ENCODE data around the gene AATK. TPM values are rescaled to one million over a fixed set of nuclear protein-coding genes. Genes with fewer than 3 reads are reported as not detected.

AATK gene
- total and polyA plus RNA-seq, 2 donors (not counting 3 experiments of a cell fraction or from before 2014, with no cell fraction given) = 0.69 to 1.00 TPM

GRCh38 chr17:81153340-81153803 is 12.6 kb downstream of the AATK start:
- no peak overlapping the region for H3K27ac ChIP-seq (ENCODE audit: insufficient read depth, low read depth, low read length)

GRCh38 chr17:81152288-81152828 is 13.7 kb downstream of the AATK start:
- Histone ChIP-seq H3K9me1 (replicated peaks; ENCODE audit: control insufficient read depth, extremely low read depth, insufficient read depth, low read length) (no peaks in the 10 kb centered on the region), H3K27me3 (ENCODE audit: control insufficient read depth in 2 of 2, insufficient read depth in 2 of 2, low read length in 2 of 2) (peaks cover 0 to 2% of the 10 kb centered on the region in 2 experiments), H3K27ac (ENCODE audit: insufficient read depth, low read depth, low read length) (no peak overlapping the region), H3K79me2 (ENCODE audit: control insufficient read depth, insufficient read depth, low read length) (no peaks in the 10 kb centered on the region), H3K4me2 (ENCODE audit: insufficient read depth, low read length) (no peak overlapping the region), H3K36me3 (ENCODE audit: control insufficient read depth in 2 of 2, extremely low read depth in 1 of 2, insufficient read depth in 2 of 2, low read length in 2 of 2) (no peaks in the 10 kb centered on the region), H3K4me3 (replicated peaks in 1 of 3; ENCODE audit: insufficient read depth in 1 of 3, low read depth in 1 of 3, low read length in 3 of 3) (no peak overlapping the region), H4K20me1 (replicated peaks; ENCODE audit: control insufficient read depth, extremely low read depth, insufficient read depth, low read length) (no peaks in the 10 kb centered on the region), H3K9ac (replicated peaks; ENCODE audit: extremely low read depth, insufficient read depth, low read length) (no peak overlapping the region), H3K4me1 (ENCODE audit: control insufficient read depth, extremely low read depth, insufficient read depth, low read length) (peaks cover 5% of the 10 kb centered on the region), H2AFZ (ENCODE audit: low read depth, low read length) (no peak overlapping the region), H3K9me3 (replicated peaks; ENCODE audit: control insufficient read depth, insufficient read depth, low read length) (no peaks in the 10 kb centered on the region)
- DNase-seq (ENCODE audit: low read depth, low spot score) (no peak), FAIRE-seq (no peak)
- dilution Hi-C loops (cut with MboI; ENCODE audit: extremely low pct_ligation_motif_present, low sequenced_read_pairs) (no loop called here), intact Hi-C loops (cut with micrococcal nuclease) (no loop called here)
- POLR2A ChIA-PET = no interaction called here
- no peak for TF ChIP-seq POLR2AphosphoS5 (IDR thresholded peaks at IDR 0.05; ENCODE audit: insufficient read depth, low read depth, low read length)
- TF ChIP-seq EZH2 (IDR thresholded peaks at IDR 0.05; ENCODE audit: borderline replicate concordance, low read depth, low read length, severe bottlenecking) = no peak
- no peak for TF ChIP-seq POLR2A (IDR thresholded peaks at IDR 0.05; ENCODE audit: low read depth, low read length)
- no peak for TF ChIP-seq GATA2 (IDR thresholded peaks at IDR 0.05; ENCODE audit: insufficient read depth, insufficient read length, low read depth, low read length)
- no peak for TF ChIP-seq MAX (IDR thresholded peaks at IDR 0.05; ENCODE audit: insufficient read depth, insufficient read length)
- no peak for TF ChIP-seq FOS (IDR thresholded peaks at IDR 0.05; ENCODE audit: borderline replicate concordance, insufficient read depth, low read length)
- TF ChIP-seq MYC (IDR thresholded peaks at IDR 0.05; ENCODE audit: low read depth, low read length) = no peak
- TF ChIP-seq CTCF (IDR thresholded peaks at IDR 0.05; ENCODE audit: extremely low read depth in 1 of 2, insufficient read depth in 1 of 2, low read depth in 1 of 2, low read length in 2 of 2) = no peak
- no peak for TF ChIP-seq JUN (IDR thresholded peaks at IDR 0.05; ENCODE audit: borderline replicate concordance, insufficient read depth, insufficient read length, low read depth)
- CTCF ChIA-PET = interaction anchor here (0.9 to 2.1 kb wide), 3 partner anchors 8 to 48 kb away, joined by 3 to 5 read pairs (median 3); no protein-coding TSS in a partner anchor
- BruUV-seq (replicated peaks) = no TSS peak

More at GRCh38 chr17:81153340-81153803, 12.6 kb downstream of the AATK start:
- Histone ChIP-seq H4K20me1 (replicated peaks; ENCODE audit: control insufficient read depth, extremely low read depth, insufficient read depth, low read length) (no peaks in the 10 kb centered on the region), H3K79me2 (ENCODE audit: control insufficient read depth, insufficient read depth, low read length) (no peaks in the 10 kb centered on the region), H2AFZ (ENCODE audit: low read depth, low read length) (no peak overlapping the region), H3K9me1 (replicated peaks; ENCODE audit: control insufficient read depth, extremely low read depth, insufficient read depth, low read length) (no peaks in the 10 kb centered on the region), H3K9ac (replicated peaks; ENCODE audit: extremely low read depth, insufficient read depth, low read length) (no peak overlapping the region), H3K4me3 (replicated peaks in 1 of 3; ENCODE audit: insufficient read depth in 1 of 3, low read depth in 1 of 3, low read length in 3 of 3) (no peak overlapping the region), H3K4me2 (ENCODE audit: insufficient read depth, low read length) (no peak overlapping the region), H3K9me3 (replicated peaks; ENCODE audit: control insufficient read depth, insufficient read depth, low read length) (no peaks in the 10 kb centered on the region), H3K27me3 (ENCODE audit: control insufficient read depth in 2 of 2, insufficient read depth in 2 of 2, low read length in 2 of 2) (peaks cover 0 to 2% of the 10 kb centered on the region in 2 experiments), H3K4me1 (ENCODE audit: control insufficient read depth, extremely low read depth, insufficient read depth, low read length) (peaks cover 5% of the 10 kb centered on the region), H3K36me3 (ENCODE audit: control insufficient read depth in 2 of 2, extremely low read depth in 1 of 2, insufficient read depth in 2 of 2, low read length in 2 of 2) (no peaks in the 10 kb centered on the region)
- no TSS peak for BruUV-seq (replicated peaks)
- intact Hi-C loops (cut with micrococcal nuclease) = no loop called here
- POLR2A ChIA-PET = no interaction called here
- no peak for TF ChIP-seq GATA2 (IDR thresholded peaks at IDR 0.05; ENCODE audit: insufficient read depth, insufficient read length, low read depth, low read length)
- no peak for TF ChIP-seq EZH2 (IDR thresholded peaks at IDR 0.05; ENCODE audit: borderline replicate concordance, low read depth, low read length, severe bottlenecking)
- no peak for TF ChIP-seq MAX (IDR thresholded peaks at IDR 0.05; ENCODE audit: insufficient read depth, insufficient read length)
- dilution Hi-C loops (cut with MboI; ENCODE audit: extremely low pct_ligation_motif_present, low sequenced_read_pairs) = no loop called here
- CTCF ChIA-PET = interaction anchor here (1.4 to 2.1 kb wide), 3 partner anchors 9 to 13 kb away, joined by 3 to 7 read pairs (median 5); no protein-coding TSS in a partner anchor
- FAIRE-seq (no peak), DNase-seq (ENCODE audit: low read depth, low spot score) (no peak)

All from endothelial cell of umbilical vein (primary cell).